HG03108 (cell line): ENCODE data around the gene BBOF1.

Experiments
- ATAC-seq: cut with Tn5 transposase; IDR thresholded peaks from one replicate; pipeline ENCODE4 v1.9.1; 2021; ENCODE audit warnings: moderate library complexity; ENCODE audit not compliant: unreplicated experiment

The BBOF1 gene

GRCh38 chr14:74029136-74029535, 10.0 kb downstream of the BBOF1 start:
- no peak for ATAC-seq

- ATAC-seq, result no peak
Measured at GRCh38 chr14:74034572-74034971, 15.4 kb downstream of the BBOF1 start.

- no peak for ATAC-seq
Measured at GRCh38 chr14:74035556-74035955, 16.4 kb downstream of the BBOF1 start.

- no peak for ATAC-seq
Measured at GRCh38 chr14:74038020-74038859, 19.1 kb downstream of the BBOF1 start.

GRCh38 chr14:74042296-74042695, 23.1 kb downstream of the BBOF1 start:
- no peak for ATAC-seq

- no peak for ATAC-seq
Measured at GRCh38 chr14:74045522-74045921, 26.4 kb downstream of the BBOF1 start.

GRCh38 chr14:74048281-74048680, 29.1 kb downstream of the BBOF1 start:
- no peak for ATAC-seq

GRCh38 chr14:74049876-74050495, 30.8 kb downstream of the BBOF1 start:
- no peak for ATAC-seq

- no peak for ATAC-seq
Measured at GRCh38 chr14:74062809-74063150, 43.6 kb downstream of the BBOF1 start.

GRCh38 chr14:74064426-74064825, 45.3 kb downstream of the BBOF1 start:
- no peak for ATAC-seq

- ATAC-seq, result no peak
Measured at GRCh38 chr14:74064883-74065282, 45.7 kb downstream of the BBOF1 start.

- ATAC-seq, result no peak
Measured at GRCh38 chr14:74065746-74066575, 46.8 kb downstream of the BBOF1 start.

GRCh38 chr14:74077401-74077800, 58.3 kb downstream of the BBOF1 start:
- no peak for ATAC-seq

GRCh38 chr14:74080820-74081460, 61.8 kb downstream of the BBOF1 start:
- ATAC-seq, result no peak

GRCh38 chr14:74081491-74081890, 62.3 kb downstream of the BBOF1 start:
- no peak for ATAC-seq

GRCh38 chr14:74083161-74083560, 64.0 kb downstream of the BBOF1 start:
- ATAC-seq, result no peak

GRCh38 chr14:74083784-74084276, 64.7 kb downstream of the BBOF1 start:
- no peak for ATAC-seq

GRCh38 chr14:74084277-74085046, 65.3 kb downstream of the BBOF1 start, which contains the start of the genes ALDH6A1 and LIN52:
Gene ALDH6A1 (minus strand): TSS chr14:74084453. CDS start chr14:74084394, 59 bp downstream.
Gene LIN52 (plus strand): TSS chr14:74084956. CDS start chr14:74084975, 19 bp downstream.
- ATAC-seq, result peak; percentile 86

- no peak for ATAC-seq
Measured at GRCh38 chr14:74085047-74085637, 66.0 kb downstream of the BBOF1 start.

- no peak for ATAC-seq
Measured at GRCh38 chr14:74085828-74086227, 66.7 kb downstream of the BBOF1 start.
